Measurements from ENCODE around the gene GALNT9.
"Not testable (repeated sequence)": the region's sequence is repeated elsewhere in the genome, so short reads cannot be mapped to it uniquely, and the experiment has no call there.

The GALNT9 gene

DNA sequence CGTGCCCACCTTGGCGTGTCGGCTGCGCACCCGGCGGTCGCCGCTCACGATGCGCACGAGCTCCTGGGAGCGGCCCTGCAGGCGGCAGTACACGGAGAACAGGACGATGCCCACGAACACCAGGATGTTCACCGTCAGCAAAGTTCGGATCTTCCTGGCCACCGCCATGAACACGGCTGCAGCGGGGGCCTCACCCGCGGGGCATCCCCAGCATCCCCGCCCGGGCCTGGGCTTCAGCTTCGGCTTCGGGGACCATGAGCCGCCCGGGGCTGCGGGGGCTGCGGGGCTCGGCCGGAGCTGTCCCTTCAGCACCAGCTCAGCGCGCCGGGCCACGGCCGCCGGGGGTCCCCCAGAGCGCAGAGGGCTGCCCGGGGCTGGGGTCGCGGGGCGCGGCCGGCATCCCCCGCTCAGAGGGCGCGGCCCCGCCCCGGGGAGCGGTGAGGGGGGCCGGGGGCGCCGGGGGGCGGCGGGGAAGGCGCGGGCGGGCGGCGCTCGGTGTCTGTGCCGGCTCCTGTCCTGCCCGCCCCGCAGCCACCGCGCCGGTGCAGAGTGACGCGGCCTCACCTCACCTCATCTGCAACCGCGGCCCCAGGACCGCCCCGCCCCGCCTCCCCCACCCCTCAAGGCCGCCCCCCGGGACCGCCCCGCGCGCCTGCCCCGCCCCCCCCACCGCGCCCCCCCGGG is at the start of gene GALNT9:
Gene GALNT9, minus strand, starts transcription at position 554 of the 684 bp plus-strand sequence. Its CDS starts 386 bp downstream, at position 168.
- H4K20me1 ChIP-seq (ENCODE audit: insufficient read depth, low read length): no peaks in the 10 kb centered on the region
- H3K27me3 ChIP-seq (ENCODE audit: low read depth, low read length): no peaks in the 10 kb centered on the region
- no peaks in the 10 kb centered on the region for H3K9me3 ChIP-seq (ENCODE audit: insufficient read depth, low read length)
- no peak within 1 kb of the TSS for H3K4me2 ChIP-seq (ENCODE audit: low read length)
- H3K9ac ChIP-seq (ENCODE audit: low read length): no peak within 1 kb of the TSS
- no peaks in the 10 kb centered on the region for H3K4me1 ChIP-seq (ENCODE audit: low read length)
- TF ChIP-seq, protein P1, sequence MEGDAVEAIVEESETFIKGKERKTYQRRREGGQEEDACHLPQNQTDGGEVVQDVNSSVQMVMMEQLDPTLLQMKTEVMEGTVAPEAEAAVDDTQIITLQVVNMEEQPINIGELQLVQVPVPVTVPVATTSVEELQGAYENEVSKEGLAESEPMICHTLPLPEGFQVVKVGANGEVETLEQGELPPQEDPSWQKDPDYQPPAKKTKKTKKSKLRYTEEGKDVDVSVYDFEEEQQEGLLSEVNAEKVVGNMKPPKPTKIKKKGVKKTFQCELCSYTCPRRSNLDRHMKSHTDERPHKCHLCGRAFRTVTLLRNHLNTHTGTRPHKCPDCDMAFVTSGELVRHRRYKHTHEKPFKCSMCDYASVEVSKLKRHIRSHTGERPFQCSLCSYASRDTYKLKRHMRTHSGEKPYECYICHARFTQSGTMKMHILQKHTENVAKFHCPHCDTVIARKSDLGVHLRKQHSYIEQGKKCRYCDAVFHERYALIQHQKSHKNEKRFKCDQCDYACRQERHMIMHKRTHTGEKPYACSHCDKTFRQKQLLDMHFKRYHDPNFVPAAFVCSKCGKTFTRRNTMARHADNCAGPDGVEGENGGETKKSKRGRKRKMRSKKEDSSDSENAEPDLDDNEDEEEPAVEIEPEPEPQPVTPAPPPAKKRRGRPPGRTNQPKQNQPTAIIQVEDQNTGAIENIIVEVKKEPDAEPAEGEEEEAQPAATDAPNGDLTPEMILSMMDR (IDR thresholded peaks at IDR 0.05; ENCODE audit: low read depth, low read length): no peak
- no peak for TF ChIP-seq EZH2phosphoT487 (IDR thresholded peaks at IDR 0.05; ENCODE audit: low read depth)
- no peaks in the 10 kb centered on the region for H3K79me2 ChIP-seq (ENCODE audit: low read length)
- no peak within 1 kb of the TSS for H3K27ac ChIP-seq (ENCODE audit: low read length)
- no peak within 1 kb of the TSS for H3K4me3 ChIP-seq (ENCODE audit: low read length)
- H2AFZ ChIP-seq (ENCODE audit: low read depth, low read length): no peak within 1 kb of the TSS
- no peaks in the 10 kb centered on the region for H3K36me3 ChIP-seq (replicated peaks; ENCODE audit: low read depth, low read length)

DNA sequence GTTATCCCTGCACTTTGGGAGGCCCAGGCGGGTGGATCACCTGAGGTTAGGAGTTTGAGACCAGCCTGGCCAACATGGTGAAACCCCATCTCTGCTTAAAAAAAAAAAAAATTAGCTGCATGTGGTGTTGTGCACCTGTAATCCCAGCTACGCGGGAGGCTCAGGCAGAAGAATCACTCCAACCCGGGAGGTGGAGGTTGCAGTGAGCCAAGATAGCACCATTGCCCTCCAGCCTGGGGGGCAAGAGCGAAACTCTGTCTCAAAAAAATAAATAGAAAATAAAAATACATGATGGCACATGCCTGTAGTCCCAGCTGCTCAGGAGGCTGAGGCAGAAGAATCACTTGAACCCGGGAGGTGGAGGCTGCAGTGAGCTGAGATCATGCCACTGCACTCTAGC is 49.7 kb upstream of the GALNT9 start:
- not testable (repeated sequence) for H3K36me3 ChIP-seq (replicated peaks; ENCODE audit: low read depth, low read length); H3K79me2 ChIP-seq (ENCODE audit: low read length); H3K27ac ChIP-seq (ENCODE audit: low read length); H2AFZ ChIP-seq (ENCODE audit: low read depth, low read length); H3K4me2 ChIP-seq (ENCODE audit: low read length); H4K20me1 ChIP-seq (ENCODE audit: insufficient read depth, low read length); H3K9me3 ChIP-seq (ENCODE audit: insufficient read depth, low read length); H3K9ac ChIP-seq (ENCODE audit: low read length); H3K27me3 ChIP-seq (ENCODE audit: low read depth, low read length); H3K4me1 ChIP-seq (ENCODE audit: low read length); H3K4me3 ChIP-seq (ENCODE audit: low read length)

GRCh38 chr12:132377147-132377546 is 47.8 kb upstream of the GALNT9 start:
- no peak overlapping the region for H3K4me2 ChIP-seq (ENCODE audit: low read length)
- H3K9ac ChIP-seq (ENCODE audit: low read length): no peak overlapping the region
- H2AFZ ChIP-seq (ENCODE audit: low read depth, low read length): no peak overlapping the region
- peaks cover 6% of the 10 kb centered on the region; the same call in 1 of the 2 replicates for H3K27me3 ChIP-seq (ENCODE audit: low read depth, low read length)
- H3K9me3 ChIP-seq (ENCODE audit: insufficient read depth, low read length): no peaks in the 10 kb centered on the region
- no peaks in the 10 kb centered on the region for H3K36me3 ChIP-seq (replicated peaks; ENCODE audit: low read depth, low read length)
- H3K27ac ChIP-seq (ENCODE audit: low read length): no peak overlapping the region
- TF ChIP-seq, protein P1 (IDR thresholded peaks at IDR 0.05; ENCODE audit: low read depth, low read length): no peak
- TF ChIP-seq EZH2phosphoT487 (IDR thresholded peaks at IDR 0.05; ENCODE audit: low read depth): no peak
- H3K4me3 ChIP-seq (ENCODE audit: low read length): no peak overlapping the region
- no peaks in the 10 kb centered on the region for H3K4me1 ChIP-seq (ENCODE audit: low read length)
- H3K79me2 ChIP-seq (ENCODE audit: low read length): no peaks in the 10 kb centered on the region
- no peaks in the 10 kb centered on the region for H4K20me1 ChIP-seq (ENCODE audit: insufficient read depth, low read length)

- TF ChIP-seq EZH2phosphoT487 (IDR thresholded peaks at IDR 0.05; ENCODE audit: low read depth): no peak
- TF ChIP-seq, protein P1 (IDR thresholded peaks at IDR 0.05; ENCODE audit: low read depth, low read length): no peak
- Histone ChIP-seq H3K27me3 (ENCODE audit: low read depth, low read length) (no peaks in the 10 kb centered on the region), H3K79me2 (ENCODE audit: low read length) (no peaks in the 10 kb centered on the region), H3K9ac (ENCODE audit: low read length) (no peak overlapping the region), H3K9me3 (ENCODE audit: insufficient read depth, low read length) (no peaks in the 10 kb centered on the region), H3K4me3 (ENCODE audit: low read length) (no peak overlapping the region), H3K27ac (ENCODE audit: low read length) (no peak overlapping the region), H3K4me2 (ENCODE audit: low read length) (no peak overlapping the region), H3K36me3 (replicated peaks; ENCODE audit: low read depth, low read length) (no peaks in the 10 kb centered on the region), H3K4me1 (ENCODE audit: low read length) (no peaks in the 10 kb centered on the region), H2AFZ (ENCODE audit: low read depth, low read length) (no peak overlapping the region), H4K20me1 (ENCODE audit: insufficient read depth, low read length) (no peaks in the 10 kb centered on the region)
Measured at GRCh38 chr12:132376464-132376830, 47.1 kb upstream of the GALNT9 start.

Data from OCI-LY3 (cell line).